Measurements from ENCODE around the gene POM121C.
"Not testable (repeated sequence)": the region's sequence is repeated elsewhere in the genome, so short reads cannot be mapped to it uniquely, and the experiment has no call there.

Gene POM121C

DNA sequence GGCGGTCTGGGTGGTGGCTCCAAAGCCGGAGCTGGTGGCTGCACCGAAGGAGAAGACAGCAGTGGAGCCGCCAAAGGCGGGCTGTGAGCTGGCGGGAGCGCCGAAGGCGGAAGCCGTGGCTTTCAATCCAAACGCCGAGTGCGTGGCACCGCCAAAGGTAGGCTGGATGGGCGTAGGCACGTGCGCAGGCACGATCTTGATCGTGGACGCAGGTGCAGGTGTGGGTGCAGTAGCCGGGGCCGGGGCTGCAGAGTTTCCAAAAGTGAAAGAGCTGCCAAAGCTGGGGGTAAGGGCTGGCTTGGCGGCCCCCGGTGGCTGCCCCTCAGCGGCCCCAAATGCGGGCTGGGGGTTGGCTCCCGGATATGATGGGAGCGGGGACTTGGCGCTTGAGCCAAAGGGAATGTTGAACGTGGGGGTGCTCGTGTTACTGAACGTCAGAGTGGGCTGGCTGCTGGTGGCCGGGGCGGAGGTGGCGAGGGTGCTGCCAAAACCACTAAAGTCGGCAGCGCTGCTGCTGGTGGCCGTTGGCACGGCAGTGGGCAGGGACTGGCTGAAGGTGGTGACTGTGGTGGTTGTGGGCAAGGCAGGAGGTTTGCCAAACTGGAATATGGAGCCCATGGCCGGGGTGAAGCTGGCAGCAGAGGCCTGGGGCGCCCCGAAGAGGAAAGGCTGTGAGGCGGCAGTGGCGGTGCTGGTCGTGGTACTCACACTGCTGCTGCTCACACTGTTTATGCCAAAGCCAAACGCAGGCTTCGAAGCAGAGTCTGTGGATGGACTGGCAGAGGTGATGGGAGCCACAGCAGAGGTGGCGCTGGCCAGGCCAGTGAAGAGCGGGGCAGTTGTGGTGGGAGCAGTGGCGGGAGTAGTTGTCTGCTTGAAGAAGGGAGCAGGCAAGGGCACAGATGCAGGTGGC, 64.0 kb downstream of the POM121C start:
- not testable (repeated sequence) for DNase-seq

DNA sequence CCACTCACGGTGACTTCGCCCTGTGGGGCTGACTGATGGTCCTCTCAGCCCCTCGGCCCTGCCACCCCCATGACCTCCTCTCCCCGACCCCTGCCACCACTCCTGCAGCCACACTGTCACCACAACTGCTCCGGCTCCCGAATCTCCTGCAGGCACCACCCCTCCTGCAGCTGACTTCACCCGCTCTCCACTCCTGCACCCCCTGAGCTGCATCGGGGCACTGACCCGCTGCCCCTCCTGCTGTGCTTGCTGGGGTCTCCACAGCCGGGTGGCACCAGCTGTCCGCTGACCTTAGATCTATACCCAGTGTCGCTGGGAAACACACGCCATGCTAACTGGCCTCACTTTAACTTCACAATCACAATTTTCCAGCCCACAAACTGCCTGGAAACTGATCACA, 65.9 kb downstream of the POM121C start:
- DNase-seq: not testable (repeated sequence)

DNA sequence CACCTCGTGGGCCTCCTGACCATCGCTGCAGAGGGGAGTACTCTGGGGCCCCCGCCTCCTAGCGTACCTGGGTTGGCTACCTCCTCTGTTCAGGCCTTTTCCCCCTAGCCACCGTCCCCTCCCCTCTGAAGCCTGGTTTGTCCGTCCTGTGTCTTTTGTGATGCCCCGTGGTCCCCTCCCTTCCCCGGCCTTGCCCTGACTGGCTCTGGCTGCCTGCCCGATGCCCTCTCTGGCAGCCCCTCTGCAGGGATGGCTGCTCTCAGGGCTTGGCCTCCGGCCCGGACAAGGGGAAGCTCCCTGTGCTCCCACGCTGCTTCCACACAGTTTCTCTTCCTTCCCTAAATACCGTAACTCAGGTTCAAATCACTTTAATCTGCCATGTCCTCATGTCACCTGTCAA, 66.4 kb downstream of the POM121C start:
- not testable (repeated sequence) for DNase-seq

DNA sequence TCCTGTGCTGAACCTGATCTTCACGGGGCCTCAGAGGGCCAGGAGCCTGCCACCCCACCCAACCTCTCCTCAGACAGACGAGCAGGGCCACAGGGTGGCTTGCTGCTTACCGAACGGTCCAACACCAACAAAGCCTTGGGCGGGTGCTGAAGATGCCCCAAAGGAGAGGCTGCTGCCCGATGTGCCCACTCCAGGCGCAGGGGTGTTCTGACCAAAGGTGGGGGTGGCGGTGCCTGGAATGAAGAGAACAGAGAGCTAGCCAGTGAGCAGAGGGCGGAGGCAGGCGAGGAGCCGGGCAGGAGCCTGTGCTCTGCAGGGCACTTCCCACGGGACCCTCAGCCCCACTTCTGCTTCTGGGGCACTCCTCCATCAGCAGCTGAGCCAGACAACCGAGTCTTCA, 66.9 kb downstream of the POM121C start:
- DNase-seq: not testable (repeated sequence)

DNA sequence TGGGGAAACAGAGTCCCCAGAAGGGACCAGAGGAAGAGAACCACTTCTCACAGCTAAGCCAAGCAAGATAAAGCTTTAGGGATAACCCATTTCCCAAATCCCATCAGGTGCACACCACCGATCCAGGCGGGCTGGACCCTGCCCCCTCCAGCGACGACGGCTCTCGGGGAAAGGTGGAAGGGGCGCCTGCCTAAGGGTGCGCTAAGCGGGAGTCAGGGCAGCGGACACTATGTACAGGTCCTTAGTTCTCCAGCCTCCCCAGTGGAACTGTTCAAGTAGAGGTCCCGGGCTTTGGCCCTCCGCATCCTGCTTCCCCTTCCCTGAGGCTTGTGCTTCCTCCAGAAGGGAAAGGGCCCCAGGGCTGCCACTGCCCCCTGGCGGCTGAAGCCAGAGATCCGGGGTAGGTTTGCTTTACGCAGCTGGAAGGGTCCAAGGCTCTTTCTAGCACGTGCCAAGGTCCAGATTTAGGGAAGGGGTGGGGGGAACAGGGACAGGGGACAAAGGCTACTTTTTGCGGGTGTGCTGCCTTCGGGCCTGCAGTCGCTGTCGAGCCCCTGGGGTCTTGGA, 67.7 kb downstream of the POM121C start:
- DNase-seq: not testable (repeated sequence)

DNA sequence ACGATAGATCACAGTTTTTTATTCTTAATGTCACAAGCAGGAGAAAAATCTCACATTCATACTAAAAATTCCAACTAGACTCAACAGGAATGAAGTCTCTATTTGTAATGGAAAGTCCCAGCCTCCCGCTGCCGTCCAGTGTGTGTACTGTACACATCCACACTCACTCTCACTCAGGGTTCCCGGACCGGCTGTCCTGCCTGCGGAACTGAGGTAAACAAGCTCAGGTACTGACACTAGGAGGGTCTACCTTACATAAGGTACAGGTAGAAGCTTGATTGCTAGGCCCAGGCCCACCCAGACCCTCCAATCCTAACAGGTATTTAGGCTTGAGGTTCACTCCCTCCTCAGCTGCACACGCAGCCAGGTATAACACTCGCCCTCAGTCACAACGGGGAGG, 69.3 kb downstream of the POM121C start:
- not testable (repeated sequence) for DNase-seq

DNA sequence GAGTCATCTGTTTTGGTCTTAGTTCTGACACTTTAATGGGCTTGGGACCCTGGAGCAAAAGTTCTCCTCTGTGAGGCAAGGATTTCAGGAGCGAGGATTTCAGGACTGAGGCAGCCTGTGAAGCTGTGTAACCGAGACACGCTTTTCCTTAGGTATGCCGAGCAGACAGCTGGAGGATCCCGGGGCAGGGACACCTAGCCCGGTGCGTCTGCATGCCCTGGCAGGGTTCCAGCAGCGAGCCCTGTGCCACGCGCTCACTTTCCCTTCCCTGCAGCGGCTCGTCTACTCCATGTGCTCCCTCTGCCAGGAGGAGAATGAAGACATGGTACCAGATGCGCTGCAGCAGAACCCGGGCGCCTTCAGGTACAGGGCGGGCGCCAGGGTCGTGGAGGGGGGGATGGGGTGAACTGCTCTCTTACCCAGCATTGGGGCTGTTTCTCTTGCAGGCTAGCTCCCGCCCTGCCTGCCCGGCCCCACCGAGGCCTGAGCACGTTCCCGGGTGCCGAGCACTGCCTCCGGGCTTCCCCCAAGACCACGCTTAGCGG, 70.2 kb downstream of the POM121C start:
- DNase-seq: not testable (repeated sequence)

DNA sequence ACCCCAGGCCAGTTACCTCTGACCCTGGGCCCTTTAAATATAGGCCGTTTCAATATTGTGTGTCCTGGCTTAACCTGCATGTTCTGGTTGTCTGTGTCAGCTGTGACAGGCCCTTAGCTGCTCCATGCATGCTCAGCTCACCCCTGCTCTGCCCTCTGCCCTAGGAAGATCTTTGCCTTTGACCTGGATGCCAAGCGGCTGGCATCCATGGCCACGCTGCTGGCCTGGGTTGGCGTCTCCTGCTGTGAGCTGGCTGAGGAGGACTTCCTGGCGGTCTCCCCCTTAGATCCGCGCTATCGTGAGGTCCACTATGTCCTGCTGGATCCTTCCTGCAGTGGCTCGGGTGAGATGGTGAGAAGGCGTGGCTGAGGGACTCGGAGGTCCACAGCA, 70.7 kb downstream of the POM121C start:
- not testable (repeated sequence) for DNase-seq

DNA sequence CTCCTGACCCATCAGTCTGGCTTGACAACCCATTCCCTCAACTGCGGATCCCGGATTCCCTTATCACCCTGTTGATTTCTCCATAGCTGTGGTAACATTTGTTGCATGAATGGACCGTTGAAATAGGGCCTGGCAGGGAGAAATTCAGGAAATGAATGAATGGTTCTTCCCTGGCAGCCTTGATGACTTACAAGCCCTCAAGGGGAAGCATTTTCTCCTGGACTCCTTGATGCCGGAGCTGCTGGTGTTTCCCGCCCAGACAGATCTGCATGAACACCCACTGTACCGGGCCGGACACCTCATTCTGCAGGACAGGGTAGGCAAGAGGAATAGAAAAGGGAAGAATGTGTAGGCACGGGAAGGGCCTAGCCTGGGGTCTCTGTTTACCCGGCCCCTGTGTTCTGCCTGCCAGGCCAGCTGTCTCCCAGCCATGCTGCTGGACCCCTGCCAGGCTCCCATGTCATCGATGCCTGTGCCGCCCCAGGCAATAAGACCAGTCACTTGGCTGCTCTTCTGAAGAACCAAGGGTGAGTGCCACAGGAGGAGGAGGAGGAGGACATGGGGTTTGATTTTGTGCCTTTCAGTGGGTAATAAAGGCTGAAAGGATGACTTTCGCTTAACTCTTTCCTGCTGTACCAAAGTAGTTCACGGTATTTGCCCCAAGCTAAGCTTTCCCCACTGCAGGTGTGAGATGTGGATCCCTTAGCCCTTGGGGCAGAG, 71.2 kb downstream of the POM121C start:
- not testable (repeated sequence) for DNase-seq

DNA sequence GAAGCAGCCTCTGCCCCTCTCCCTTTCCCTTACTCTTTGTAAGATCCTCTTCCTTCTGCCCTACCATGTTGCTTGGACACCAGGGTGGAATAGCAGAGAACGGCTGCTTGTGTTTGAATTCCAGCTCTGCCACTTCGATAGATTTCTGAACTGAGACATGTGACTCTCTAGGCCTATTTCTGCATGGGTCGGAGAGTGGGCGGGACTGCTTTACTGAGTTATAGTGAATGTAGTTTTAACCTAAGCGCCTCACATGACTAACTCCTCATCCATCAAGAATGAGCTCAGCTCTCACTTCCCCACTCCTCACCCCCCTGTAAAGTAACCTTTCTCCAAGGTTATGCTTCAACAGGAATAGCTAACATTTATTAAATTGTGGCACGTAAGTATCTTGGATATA, 71.9 kb downstream of the POM121C start:
- not testable (repeated sequence) for DNase-seq

DNA sequence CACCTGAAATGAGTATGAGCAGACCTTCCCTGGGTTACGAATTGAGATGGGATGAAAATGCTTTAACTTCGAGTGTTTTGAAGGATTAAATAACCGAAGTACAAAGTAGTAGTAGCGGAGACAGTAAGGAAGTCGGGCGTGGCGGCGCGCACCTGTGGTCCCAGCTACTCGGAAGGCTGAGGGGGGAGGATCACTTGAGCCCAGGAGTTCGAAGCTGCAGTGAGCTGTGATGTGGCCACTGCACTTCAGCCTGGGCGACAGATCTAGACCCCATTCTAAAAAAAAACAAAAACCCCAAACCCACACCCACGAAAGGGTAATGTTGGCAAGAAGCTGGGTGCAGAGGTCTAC, 75.3 kb downstream of the POM121C start:
- not testable (repeated sequence) for DNase-seq

DNA sequence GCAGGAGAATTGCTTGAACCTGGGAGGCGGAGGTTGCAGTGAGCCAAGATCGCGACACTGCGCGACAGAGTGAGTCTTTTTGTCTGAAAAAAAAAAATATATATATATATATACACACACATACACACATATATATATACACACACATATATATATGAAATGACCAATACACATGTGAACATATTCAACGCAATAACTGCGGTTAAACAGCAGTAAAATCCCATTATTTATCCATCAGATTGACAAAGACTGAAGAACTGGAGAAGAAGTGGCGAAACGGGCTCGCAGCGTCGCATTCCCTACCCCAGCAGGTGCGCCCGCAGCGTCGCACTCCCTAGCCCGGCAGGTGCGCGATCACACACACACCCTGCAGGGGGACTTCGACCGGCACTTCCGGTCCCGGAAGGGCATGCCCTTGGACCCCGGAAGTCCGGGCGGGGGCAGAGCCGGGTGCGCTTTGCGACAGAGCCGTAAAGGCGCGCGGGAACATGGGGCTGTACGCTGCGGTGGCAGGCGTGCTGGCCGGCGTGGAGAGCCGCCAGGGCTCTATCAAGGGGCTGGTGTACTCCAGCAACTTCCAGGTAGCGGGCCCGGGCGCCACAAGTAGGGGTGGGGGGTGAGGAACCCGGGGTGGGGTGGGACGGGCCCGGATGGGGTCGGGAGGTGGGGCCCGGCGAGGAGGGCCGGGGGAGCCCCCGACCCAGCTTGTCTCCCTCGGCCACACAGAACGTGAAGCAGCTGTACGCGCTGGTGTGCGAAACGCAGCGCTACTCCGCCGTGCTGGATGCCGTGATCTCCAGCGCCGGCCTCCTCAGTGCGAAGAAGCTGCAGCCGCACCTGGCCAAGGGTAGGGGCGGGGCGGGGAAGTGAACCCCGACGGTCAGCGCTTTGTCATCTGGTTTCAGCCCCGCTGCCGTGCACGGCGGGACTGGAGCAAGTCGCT, 75.9 kb downstream of the POM121C start:
- DNase-seq: peak in 1 of 5 experiments; percentile 25

DNA sequence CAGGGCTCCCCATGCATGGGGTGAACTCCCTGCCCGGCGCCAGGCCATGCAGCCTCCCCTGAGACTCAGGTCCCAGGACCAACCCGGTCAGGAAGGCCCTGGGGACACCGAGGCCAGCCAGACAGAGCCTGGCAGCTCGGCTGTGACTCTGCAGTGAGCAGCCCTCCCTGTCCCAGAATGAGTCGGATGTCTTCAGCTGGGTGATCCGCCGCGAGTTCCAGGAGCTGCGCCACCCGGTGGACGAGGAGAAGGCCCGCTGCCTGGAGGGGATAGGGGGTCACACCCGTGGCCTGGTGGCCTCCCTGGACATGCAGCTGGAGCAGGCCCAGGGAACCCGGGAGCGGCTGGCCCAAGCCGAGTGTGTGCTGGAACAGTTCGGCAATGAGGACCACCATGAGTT, 81.4 kb downstream of the POM121C start:
- not testable (repeated sequence) for DNase-seq

DNA sequence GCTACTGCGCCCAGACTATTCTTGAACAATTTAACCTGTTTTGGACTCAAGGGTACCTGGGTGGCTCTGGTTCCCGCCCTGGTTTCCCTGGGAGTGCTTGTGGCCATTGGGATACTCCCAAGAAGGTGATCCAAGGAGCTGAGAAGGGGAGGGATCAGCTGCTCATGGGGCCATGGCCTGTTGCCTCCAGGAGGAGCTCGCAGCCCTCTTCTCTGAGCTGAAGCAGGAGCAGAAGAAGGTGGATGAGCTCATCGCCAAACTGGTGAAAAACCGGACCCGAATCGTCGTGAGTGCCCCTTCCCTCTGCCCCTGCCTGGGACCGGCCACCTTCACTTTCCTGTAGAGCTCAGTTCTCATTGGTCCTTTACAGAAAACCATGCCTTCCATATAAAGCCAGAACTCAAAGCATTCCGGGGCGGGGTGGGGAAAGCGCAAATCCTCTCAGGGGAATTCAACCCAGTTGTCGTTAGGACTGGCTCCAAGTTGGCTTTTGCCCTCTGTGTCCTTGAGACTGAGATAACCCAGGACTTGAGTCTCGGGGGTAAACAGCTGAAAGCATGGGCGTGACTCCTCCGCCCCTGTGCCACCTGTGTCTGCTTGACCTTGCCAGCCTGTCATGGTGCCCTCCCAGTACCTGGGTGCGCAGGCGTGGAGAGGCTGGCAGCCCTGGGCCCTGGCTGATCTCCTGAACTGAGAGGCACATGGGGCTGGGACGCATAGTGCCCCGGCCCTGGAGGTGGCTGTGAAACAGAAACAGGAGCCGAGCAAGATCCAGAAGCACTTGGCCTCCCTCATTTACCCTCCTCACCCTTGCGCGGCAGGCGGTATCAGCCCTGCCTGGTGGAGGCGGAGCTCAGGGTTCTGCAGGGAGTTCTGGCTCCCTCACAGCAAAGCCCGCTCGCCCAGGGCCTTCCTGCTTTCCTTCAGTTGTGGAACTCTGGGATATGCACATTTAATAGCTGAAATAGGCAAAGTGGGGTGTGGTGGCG, 82.3 kb downstream of the POM121C start:
- DNase-seq: not testable (repeated sequence)

DNA sequence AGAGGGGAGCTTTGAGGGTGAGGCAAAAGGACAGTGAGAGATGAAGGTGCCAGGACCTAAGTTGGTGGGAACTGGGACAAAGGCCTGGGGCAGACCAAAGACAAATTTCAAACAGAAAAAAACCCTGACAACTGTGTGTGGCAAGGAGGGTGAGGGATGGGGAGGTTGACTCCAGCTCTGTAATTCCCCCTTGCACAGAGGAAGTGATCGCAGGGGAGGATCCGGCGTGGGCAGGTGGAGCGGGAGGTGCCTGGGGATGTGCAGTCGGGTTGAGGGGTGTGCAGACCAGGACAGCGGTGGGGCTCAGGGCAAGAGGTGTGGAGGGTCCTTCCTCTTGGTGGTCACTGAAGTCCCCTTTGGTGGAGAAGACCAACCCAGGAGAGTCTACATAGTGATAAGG, 85.5 kb downstream of the POM121C start:
- DNase-seq: not testable (repeated sequence)

DNA sequence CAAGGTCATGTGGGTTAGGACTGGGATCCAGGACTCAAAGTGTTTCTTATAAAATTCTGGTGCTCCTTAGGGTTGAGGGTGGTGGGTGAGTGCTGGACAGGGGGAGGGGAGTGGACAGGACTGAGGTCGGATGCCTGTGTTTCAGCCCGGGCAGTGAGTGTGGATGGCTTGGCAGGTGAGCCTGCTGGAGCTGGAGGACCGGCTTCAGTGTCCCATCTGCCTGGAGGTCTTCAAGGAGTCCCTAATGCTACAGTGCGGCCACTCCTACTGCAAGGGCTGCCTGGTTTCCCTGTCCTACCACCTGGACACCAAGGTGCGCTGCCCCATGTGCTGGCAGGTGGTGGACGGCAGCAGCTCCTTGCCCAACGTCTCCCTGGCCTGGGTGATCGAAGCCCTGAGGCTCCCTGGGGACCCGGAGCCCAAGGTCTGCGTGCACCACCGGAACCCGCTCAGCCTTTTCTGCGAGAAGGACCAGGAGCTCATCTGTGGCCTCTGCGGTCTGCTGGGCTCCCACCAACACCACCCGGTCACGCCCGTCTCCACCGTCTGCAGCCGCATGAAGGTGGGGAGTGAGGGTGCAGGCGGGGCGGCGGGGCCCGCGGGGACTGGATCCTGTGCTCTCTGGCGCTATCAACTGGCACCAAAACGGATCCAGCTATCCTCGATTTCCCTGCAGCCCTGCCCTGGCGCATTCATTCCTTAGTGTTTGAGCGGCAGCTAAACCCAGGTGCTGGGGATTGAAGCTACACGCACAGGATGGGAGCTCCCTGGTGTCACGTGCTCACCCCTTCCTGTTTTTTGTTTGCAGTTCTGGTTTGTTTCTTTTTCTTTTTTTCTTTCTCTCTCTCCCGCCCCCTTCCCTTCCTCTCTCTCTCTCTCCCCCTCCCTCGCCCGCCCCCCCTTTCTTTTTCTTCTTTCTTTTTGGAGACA, 87.1 kb downstream of the POM121C start:
- DNase-seq: not testable (repeated sequence)

DNA sequence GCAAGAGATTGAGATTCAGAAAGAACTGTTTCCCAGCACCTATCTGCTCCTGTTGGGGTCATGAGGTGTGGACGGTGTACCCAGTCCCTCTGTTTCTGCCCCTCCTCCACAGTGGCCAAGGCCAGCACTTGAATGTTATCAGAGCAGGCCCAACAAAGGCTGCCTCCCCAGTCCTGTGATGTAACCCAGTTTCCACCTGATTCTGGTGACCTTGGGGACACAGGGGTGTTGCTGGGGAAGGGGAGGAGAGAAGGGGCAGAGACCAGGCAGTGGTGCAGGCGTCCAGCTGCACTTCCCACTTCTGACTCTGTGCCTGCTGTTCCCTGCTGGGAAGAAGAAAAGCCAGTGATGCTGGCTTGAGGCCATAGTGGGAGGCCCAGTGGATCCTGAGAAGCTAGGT, 88.2 kb downstream of the POM121C start:
- not testable (repeated sequence) for DNase-seq

DNA sequence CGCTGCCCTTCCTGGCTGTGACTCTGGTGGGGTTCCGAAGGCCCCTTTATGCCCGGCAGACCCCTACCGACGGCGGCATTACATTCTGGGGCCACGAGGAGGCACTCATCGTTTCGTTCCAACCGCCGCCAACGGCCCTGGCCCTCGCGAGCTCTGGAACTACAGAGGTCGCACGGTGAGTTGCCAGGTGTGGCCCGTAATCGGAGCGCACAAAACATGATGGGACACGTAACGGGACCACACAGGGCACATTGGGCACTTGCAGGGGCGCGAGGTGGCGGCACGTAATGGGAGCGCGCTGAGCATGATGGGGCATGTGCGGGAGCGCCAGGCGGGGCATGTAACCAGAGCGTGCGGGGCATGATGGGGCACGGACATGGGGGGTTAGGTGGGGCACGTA, 90.8 kb downstream of the POM121C start, which contains the start of gene TRIM73:
TRIM73 (plus strand) TSS at position 301 of the 400 bp plus-strand sequence. CDS start 3,305 bp downstream, outside the sequence.
- not testable (repeated sequence) for DNase-seq

DNA sequence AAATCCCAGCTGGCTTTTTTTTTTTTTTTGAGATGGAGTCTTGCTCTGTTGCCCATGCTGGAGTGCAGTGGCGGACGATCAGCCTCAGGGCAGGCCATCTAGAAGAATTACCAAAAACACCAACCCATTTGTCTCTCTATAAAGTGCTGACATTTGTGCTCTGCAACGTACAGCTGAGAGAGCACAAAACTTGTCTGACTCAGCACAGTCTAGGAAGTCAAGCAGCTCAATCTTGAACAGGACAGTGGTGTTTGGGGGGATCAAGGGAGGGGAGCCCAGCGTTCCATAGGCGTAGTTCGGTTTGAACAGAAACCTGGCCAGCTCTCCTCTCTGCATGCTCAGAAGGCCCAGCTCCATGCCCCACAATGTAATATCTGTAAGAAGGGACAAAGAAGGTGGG, 92.9 kb downstream of the POM121C start:
- DNase-seq: not testable (repeated sequence)
